ENCODE measurements around the gene SPO11. TPM values are rescaled to one million over a fixed set of nuclear protein-coding genes. Genes with fewer than 3 reads are reported as not detected.
A peak's percentile ranks its signal among the peaks of the same experiment; 100 is the strongest.
"Not testable (repeated sequence)": the region's sequence is repeated elsewhere in the genome, so short reads cannot be mapped to it uniquely, and the experiment has no call there.

SPO11 gene
- total RNA-seq, 1 donor from 2014 or later, result not detected

- H3K27ac Mint-ChIP-seq (ENCODE audit: unreplicated experiment), result no peak overlapping the region
- H3K36me3 Mint-ChIP-seq (ENCODE audit: low read depth), result no peaks in the 10 kb centered on the region
- H3K4me3 Mint-ChIP-seq, result no peak overlapping the region
- no peak for TF ChIP-seq CTCF (conservative IDR thresholded peaks at IDR 0.05)
- peaks cover 4% of the 10 kb centered on the region for H3K27me3 Mint-ChIP-seq (ENCODE audit: low read depth)
- DNase-seq (ENCODE audit: low read depth, low spot score), result no peak
- no peaks in the 10 kb centered on the region for H3K9me3 Mint-ChIP-seq
- H3K4me1 Mint-ChIP-seq, result no peaks in the 10 kb centered on the region
Observed at GRCh38 chr20:57342829-57343228, 13.2 kb downstream of the SPO11 start.

- Mint-ChIP-seq H3K27ac (ENCODE audit: unreplicated experiment) (no peak overlapping the region), H3K4me1 (peaks cover under 1% of the 10 kb centered on the region), H3K4me3 (no peak overlapping the region), H3K36me3 (ENCODE audit: low read depth) (no peaks in the 10 kb centered on the region), H3K9me3 (peaks cover 3% of the 10 kb centered on the region), H3K27me3 (ENCODE audit: low read depth) (peaks cover 4% of the 10 kb centered on the region)
- peak; percentile 87 for DNase-seq (ENCODE audit: low read depth, low spot score)
- TF ChIP-seq CTCF (conservative IDR thresholded peaks at IDR 0.05), result peak; percentile 95
Observed at GRCh38 chr20:57346477-57346876, 16.9 kb downstream of the SPO11 start.

- peaks cover 10% of the 10 kb centered on the region for H3K4me1 Mint-ChIP-seq
- H3K36me3 Mint-ChIP-seq (ENCODE audit: low read depth), result peaks cover 2% of the 10 kb centered on the region
- peaks cover 4% of the 10 kb centered on the region for H3K27me3 Mint-ChIP-seq (ENCODE audit: low read depth)
- H3K27ac Mint-ChIP-seq (ENCODE audit: unreplicated experiment), result no peak overlapping the region
- H3K4me3 Mint-ChIP-seq, result no peak overlapping the region
- H3K9me3 Mint-ChIP-seq, result peaks cover 3% of the 10 kb centered on the region
- DNase-seq (ENCODE audit: low read depth, low spot score), result no peak
- no peak for TF ChIP-seq CTCF (conservative IDR thresholded peaks at IDR 0.05)
Observed at GRCh38 chr20:57347393-57347792, 17.8 kb downstream of the SPO11 start.

- not testable (repeated sequence) for H3K9me3 Mint-ChIP-seq; H3K27me3 Mint-ChIP-seq (ENCODE audit: low read depth); DNase-seq (ENCODE audit: low read depth, low spot score); H3K36me3 Mint-ChIP-seq (ENCODE audit: low read depth); H3K27ac Mint-ChIP-seq (ENCODE audit: unreplicated experiment)
- Mint-ChIP-seq H3K4me3 (peak overlapping the region; percentile 47), H3K4me1 (peaks cover 18% of the 10 kb centered on the region)
Observed at GRCh38 chr20:57348200-57348921, 18.8 kb downstream of the SPO11 start.

- peak overlapping the region; percentile 70 for H3K4me3 Mint-ChIP-seq
- peaks cover 20% of the 10 kb centered on the region for H3K4me1 Mint-ChIP-seq
- not testable (repeated sequence) for H3K36me3 Mint-ChIP-seq (ENCODE audit: low read depth); H3K9me3 Mint-ChIP-seq; H3K27ac Mint-ChIP-seq (ENCODE audit: unreplicated experiment); H3K27me3 Mint-ChIP-seq (ENCODE audit: low read depth); DNase-seq (ENCODE audit: low read depth, low spot score)
Observed at GRCh38 chr20:57348922-57349574, 19.4 kb downstream of the SPO11 start.

GRCh38 chr20:57350081-57350710 lies 20.6 kb downstream of the SPO11 start:
- Mint-ChIP-seq H3K27ac (ENCODE audit: unreplicated experiment) (no peak overlapping the region), H3K4me1 (peaks cover 20% of the 10 kb centered on the region), H3K27me3 (ENCODE audit: low read depth) (no peaks in the 10 kb centered on the region), H3K9me3 (peaks cover 3% of the 10 kb centered on the region), H3K36me3 (ENCODE audit: low read depth) (peaks cover 2% of the 10 kb centered on the region), H3K4me3 (peak overlapping the region; percentile 70)
- no peak for DNase-seq (ENCODE audit: low read depth, low spot score)
- no peak for TF ChIP-seq CTCF (conservative IDR thresholded peaks at IDR 0.05)

- H3K27me3 Mint-ChIP-seq (ENCODE audit: low read depth); DNase-seq (ENCODE audit: low read depth, low spot score); H3K9me3 Mint-ChIP-seq; H3K36me3 Mint-ChIP-seq (ENCODE audit: low read depth): not testable (repeated sequence)
- Mint-ChIP-seq H3K4me3 (peak overlapping the region; percentile 95), H3K27ac (ENCODE audit: unreplicated experiment) (peak overlapping the region; percentile 76), H3K4me1 (peaks cover 20% of the 10 kb centered on the region)
Observed at GRCh38 chr20:57350726-57351041, 21.1 kb downstream of the SPO11 start.
